OCI-LY3 (cell line): Measurements from ENCODE around the gene ULK1.

Source experiments
- H2AFZ ChIP-seq: fragments of 200-600, 300-600 bp; shearing (Covaris generic); 2 replicates; pipeline ENCODE4 v1.6.0; 2014; ENCODE audit warnings: antibody characterized with exemption, low read depth, low read length
- H3K27ac ChIP-seq: fragments of 200-600, 300-600 bp; sonication (generic); 2 replicates; pipeline ENCODE4 v1.5.1; 2014; ENCODE audit warnings: mild to moderate bottlenecking, low read length, moderate library complexity, mixed read lengths
- H3K27me3 ChIP-seq: fragments of 200-600, 300-600 bp; sonication (generic); 2 replicates; pipeline ENCODE4 v1.6.1; 2014; ENCODE audit warnings: low read depth, low read length, mixed read lengths
- H3K36me3 ChIP-seq: fragments of 200-600, 300-600 bp; sonication (generic); replicated peaks from 2 replicates; pipeline ENCODE3; 2014; ENCODE audit warnings: low read depth, low read length, mixed read lengths
- H3K4me1 ChIP-seq: fragments of 300-600, 200-600 bp; sonication (generic); 2 replicates; pipeline ENCODE4 v1.6.1; 2014; ENCODE audit warnings: low read length, mixed read lengths
- H3K4me2 ChIP-seq: fragments of 200-600, 300-600 bp; sonication (generic); 2 replicates; pipeline ENCODE4 v1.6.1; 2014; ENCODE audit warnings: low read length, mixed read lengths
- H3K4me3 ChIP-seq: fragments of 300-600, 200-600 bp; sonication (generic); 2 replicates; pipeline ENCODE4 v1.5.1; 2014; ENCODE audit warnings: antibody characterized with exemption, mild to moderate bottlenecking, low read length, moderate library complexity
- H3K79me2 ChIP-seq: fragments of 300-600, 200-600 bp; shearing (Covaris generic); 2 replicates; pipeline ENCODE4 v1.6.1; 2014; ENCODE audit warnings: mild to moderate bottlenecking, low read length, mixed read lengths
- H3K9ac ChIP-seq: fragments of 300-600, 200-600 bp; shearing (Covaris generic); 2 replicates; pipeline ENCODE4 v1.6.0; 2014; ENCODE audit warnings: mild to moderate bottlenecking, low read length, moderate library complexity
- H3K9me3 ChIP-seq: fragments of 200-600, 300-600 bp; shearing (Covaris generic); 2 replicates; pipeline ENCODE4 v1.6.1; 2014; ENCODE audit warnings: low read length, mixed read lengths; ENCODE audit not compliant: insufficient read depth
- H4K20me1 ChIP-seq: fragments of 200-600, 300-600 bp; sonication (generic); 2 replicates; pipeline ENCODE4 v1.6.1; 2016; ENCODE audit warnings: low read length, mixed read lengths; ENCODE audit not compliant: insufficient read depth
- CTCF ChIP-seq: fragments of 200-600, 300-600 bp; sonication (generic); IDR thresholded peaks from 2 replicates; pipeline ENCODE4 v1.5.1; 2014; ENCODE audit warnings: antibody characterized with exemption, low read length, low read depth
- EZH2phosphoT487 ChIP-seq: fragments of 200-600 bp; shearing (Covaris generic); IDR thresholded peaks from 2 replicates; pipeline ENCODE4 v1.6.1; 2018; ENCODE audit warnings: antibody characterized with exemption, mixed run types, low read depth

ULK1 gene

GRCh38 chr12:131854861-131855476, 39.5 kb upstream of the ULK1 start:
- Histone ChIP-seq H3K4me2 (no peak overlapping the region), H2AFZ (no peak overlapping the region), H3K4me1 (peaks cover 5% of the 10 kb centered on the region; the same call in 1 of the 2 replicates), H4K20me1 (no peaks in the 10 kb centered on the region), H3K4me3 (no peak overlapping the region), H3K79me2 (no peaks in the 10 kb centered on the region), H3K9ac (no peak overlapping the region), H3K9me3 (no peaks in the 10 kb centered on the region), H3K36me3 (no peaks in the 10 kb centered on the region), H3K27ac (no peak overlapping the region), H3K27me3 (0 out of 2 replicates have a peak, but pooled peaks cover 4% of the 10 kb centered on the region)
- no peak for TF ChIP-seq EZH2phosphoT487
- TF ChIP-seq CTCF: no peak

GRCh38 chr12:131855521-131856142, 38.8 kb upstream of the ULK1 start:
- TF ChIP-seq CTCF (no peak), EZH2phosphoT487 (no peak)
- peaks cover 7% of the 10 kb centered on the region; the same call in 1 of the 2 replicates for H3K4me1 ChIP-seq
- H3K79me2 ChIP-seq: no peaks in the 10 kb centered on the region
- H3K27ac ChIP-seq: no peak overlapping the region
- H3K36me3 ChIP-seq: no peaks in the 10 kb centered on the region
- no peaks in the 10 kb centered on the region for H4K20me1 ChIP-seq
- H3K4me2 ChIP-seq: no peak overlapping the region
- 0 out of 2 replicates have a peak, but pooled peaks cover 4% of the 10 kb centered on the region for H3K27me3 ChIP-seq
- no peak overlapping the region for H2AFZ ChIP-seq
- no peak overlapping the region for H3K9ac ChIP-seq
- no peaks in the 10 kb centered on the region for H3K9me3 ChIP-seq
- H3K4me3 ChIP-seq: no peak overlapping the region

- Histone ChIP-seq H4K20me1 (no peaks in the 10 kb centered on the region), H3K9ac (no peak overlapping the region), H3K27me3 (0 out of 2 replicates have a peak, but pooled peaks cover 4% of the 10 kb centered on the region), H3K4me3 (no peak overlapping the region), H3K79me2 (no peaks in the 10 kb centered on the region), H3K4me1 (peaks cover 8% of the 10 kb centered on the region; the same call in 1 of the 2 replicates), H3K4me2 (no peak overlapping the region), H3K27ac (no peak overlapping the region), H3K9me3 (no peaks in the 10 kb centered on the region), H3K36me3 (no peaks in the 10 kb centered on the region), H2AFZ (no peak overlapping the region)
- TF ChIP-seq CTCF (no peak), EZH2phosphoT487 (no peak)
These were observed 37.9 kb upstream of the ULK1 start for GRCh38 chr12:131856366-131857097.
